ENCODE measurements around the gene ALG5.
A peak's percentile ranks its signal among the peaks of the same experiment; 100 is the strongest.

The ALG5 gene

GRCh38 chr13:37009692-37010091 lies 10.6 kb upstream of the ALG5 start:
- TF ChIP-seq ZNF274 (IDR thresholded peaks at IDR 0.05; ENCODE audit: low read depth, low read length): no peak
- no peak overlapping the region for H3K4me3 ChIP-seq (ENCODE audit: low read length)

GRCh38 chr13:37001921-37002250 lies 2.7 kb upstream of the ALG5 start:
- TF ChIP-seq ZNF274 (IDR thresholded peaks at IDR 0.05; ENCODE audit: low read depth, low read length): no peak
- peak overlapping the region; percentile 90; the same call in 1 of the 2 replicates for H3K4me3 ChIP-seq (ENCODE audit: low read length)

GRCh38 chr13:36998624-36999041 lies 507 bp downstream of the ALG5 start:
- TF ChIP-seq ZNF274 (IDR thresholded peaks at IDR 0.05; ENCODE audit: low read depth, low read length): no peak

GRCh38 chr13:36997716-36998427 lies 1.3 kb downstream of the ALG5 start:
- no peak for TF ChIP-seq ZNF274 (IDR thresholded peaks at IDR 0.05; ENCODE audit: low read depth, low read length)
- peak overlapping the region; percentile 90 for H3K4me3 ChIP-seq (ENCODE audit: low read length)

More at GRCh38 chr13:36998624-36999041, 507 bp downstream of the ALG5 start:
- H3K4me3 ChIP-seq (ENCODE audit: low read length): peak overlapping the region; percentile 90

GRCh38 chr13:36992362-36992761 lies 6.8 kb downstream of the ALG5 start:
- H3K4me3 ChIP-seq (ENCODE audit: low read length): no peak overlapping the region
- no peak for TF ChIP-seq ZNF274 (IDR thresholded peaks at IDR 0.05; ENCODE audit: low read depth, low read length)

GRCh38 chr13:36986462-36987240 lies 12.5 kb downstream of the ALG5 start:
- H3K4me3 ChIP-seq (ENCODE audit: low read length): no peak overlapping the region
- no peak for TF ChIP-seq ZNF274 (IDR thresholded peaks at IDR 0.05; ENCODE audit: low read depth, low read length)

GRCh38 chr13:36981156-36981743 lies 17.9 kb downstream of the ALG5 start:
- no peak for TF ChIP-seq ZNF274 (IDR thresholded peaks at IDR 0.05; ENCODE audit: low read depth, low read length)
- H3K4me3 ChIP-seq (ENCODE audit: low read length): no peak overlapping the region

- no peak overlapping the region for H3K4me3 ChIP-seq (ENCODE audit: low read length)
- TF ChIP-seq ZNF274 (IDR thresholded peaks at IDR 0.05; ENCODE audit: low read depth, low read length): no peak
Measured at GRCh38 chr13:36979361-36980050, 19.6 kb downstream of the ALG5 start.

- TF ChIP-seq ZNF274 (IDR thresholded peaks at IDR 0.05; ENCODE audit: low read depth, low read length): no peak
- no peak overlapping the region for H3K4me3 ChIP-seq (ENCODE audit: low read length)
Measured at GRCh38 chr13:36975172-36975571, 24.0 kb downstream of the ALG5 start.

GRCh38 chr13:36973621-36974295 lies 25.4 kb downstream of the ALG5 start:
- H3K4me3 ChIP-seq (ENCODE audit: low read length): no peak overlapping the region
- no peak for TF ChIP-seq ZNF274 (IDR thresholded peaks at IDR 0.05; ENCODE audit: low read depth, low read length)

GRCh38 chr13:36973009-36973408 lies 26.1 kb downstream of the ALG5 start:
- H3K4me3 ChIP-seq (ENCODE audit: low read length): no peak overlapping the region
- no peak for TF ChIP-seq ZNF274 (IDR thresholded peaks at IDR 0.05; ENCODE audit: low read depth, low read length)

GRCh38 chr13:36966404-36966803 lies 32.7 kb downstream of the ALG5 start:
- no peak for TF ChIP-seq ZNF274 (IDR thresholded peaks at IDR 0.05; ENCODE audit: low read depth, low read length)
- no peak overlapping the region for H3K4me3 ChIP-seq (ENCODE audit: low read length)

- no peak overlapping the region for H3K4me3 ChIP-seq (ENCODE audit: low read length)
- TF ChIP-seq ZNF274 (IDR thresholded peaks at IDR 0.05; ENCODE audit: low read depth, low read length): no peak
Measured at GRCh38 chr13:36965767-36966166, 33.4 kb downstream of the ALG5 start.
